Fibroblast of lung (primary cell): ENCODE measurements around the gene GRIN2A. TPM values are rescaled to one million over a fixed set of nuclear protein-coding genes. Genes with fewer than 3 reads are reported as not detected.

Experiments used
- DNase-seq, 2 donors: peaks; one replicate each; pipeline versions ENCODE4 v3.0.0 to v3.0.0-alpha.2; 2010; ENCODE audit warnings: low read depth in 2 of 2
- H2AFZ ChIP-seq: 2 replicates; pipeline ENCODE4 v1.5.1; 2012; ENCODE audit warnings: low read length, control low read depth, inconsistent platforms
- H3K27ac ChIP-seq: 2 replicates; pipeline ENCODE4 v1.5.1; 2011; ENCODE audit warnings: low read length, control low read depth; ENCODE audit not compliant: insufficient read depth
- H3K27me3 ChIP-seq: 2 replicates; pipeline ENCODE4 v1.5.1; 2011; ENCODE audit warnings: mild to moderate bottlenecking, low read length; ENCODE audit not compliant: control insufficient read depth, insufficient read depth
- H3K36me3 ChIP-seq: 2 replicates; pipeline ENCODE4 v1.5.1; 2011; ENCODE audit warnings: low read length; ENCODE audit not compliant: control insufficient read depth, insufficient read depth
- H3K4me1 ChIP-seq: 2 replicates; pipeline ENCODE4 v1.5.1; 2011; ENCODE audit warnings: low read length; ENCODE audit not compliant: control insufficient read depth, insufficient read depth; ENCODE audit errors: extremely low read depth
- H3K4me2 ChIP-seq: 2 replicates; pipeline ENCODE4 v1.5.1; 2011; ENCODE audit warnings: low read length, control low read depth; ENCODE audit not compliant: insufficient read depth; ENCODE audit errors: extremely low read depth
- H3K4me3 ChIP-seq, 4 experiments: fragments of 200-600 bp in 1 of 4; sonication (generic) in 1 of 4; replicated peaks in 1 of 4; 2 replicates each; pipeline ENCODE4 v1.5.1; 2011 to 2016; ENCODE audit warnings: low read length in 4 of 4, low read depth in 3 of 4, mild to moderate bottlenecking in 3 of 4, control low read depth in 2 of 4, inconsistent platforms in 1 of 4, mixed read lengths in 1 of 4; ENCODE audit not compliant: insufficient read depth in 1 of 4; ENCODE audit errors: control extremely low read depth in 1 of 4
- H3K79me2 ChIP-seq: 2 replicates; pipeline ENCODE4 v1.5.1; 2012; ENCODE audit warnings: mild to moderate bottlenecking, low read length, inconsistent platforms; ENCODE audit not compliant: control insufficient read depth, insufficient read depth
- H3K9ac ChIP-seq: 2 replicates; pipeline ENCODE4 v1.5.1; 2011; ENCODE audit warnings: mild to moderate bottlenecking, low read length, control low read depth; ENCODE audit not compliant: insufficient read depth
- H3K9me3 ChIP-seq: 2 replicates; pipeline ENCODE4 v1.5.1; 2012; ENCODE audit warnings: low read depth, low read length; ENCODE audit not compliant: control insufficient read depth, insufficient read depth
- H4K20me1 ChIP-seq: 2 replicates; pipeline ENCODE4 v1.5.1; 2011; ENCODE audit warnings: low read length; ENCODE audit not compliant: control insufficient read depth, insufficient read depth; ENCODE audit errors: extremely low read depth
- EZH2 ChIP-seq: IDR thresholded peaks from 2 replicates; pipeline ENCODE4 v1.5.1; 2012; ENCODE audit warnings: low read length, control low read depth, mild to moderate bottlenecking; ENCODE audit errors: missing control alignments
- polyA plus RNA-seq, 2 donors: library from polyadenylated mRNA; depleted of rRNA in 1 of 2; stranded (reverse) in 1 of 2; unstranded in 1 of 2; fragments of >200 nt; gene quantifications; 2 replicates each; pipeline ENCODE4 v1.2.1, GENCODE V29; 2011 to 2012; ENCODE audit warnings: missing spikeins in 1 of 2
- total RNA-seq: library from RNA; depleted of rRNA; stranded (reverse); fragments of >200 nt; gene quantifications from 2 replicates; pipeline ENCODE4 v1.2.1, GENCODE V29; 2014
- TF ChIP-seq, protein P1 (sequence below), 2 donors: IDR thresholded peaks in 1 of 2; conservative IDR thresholded peaks in 1 of 2; 1 replicate in 1 of 2; 2 replicates in 1 of 2; pipeline ENCODE4 v1.5.1; 2011 to 2012; ENCODE audit warnings: low read length in 2 of 2, control low read depth in 1 of 2, inconsistent platforms in 1 of 2, low read depth in 1 of 2, mild to moderate bottlenecking in 1 of 2

The GRIN2A gene
- total and polyA plus RNA-seq, 2 donors (not counting 1 experiment from before 2014, with no cell fraction given), result 0.15 to 0.33 TPM

DNA sequence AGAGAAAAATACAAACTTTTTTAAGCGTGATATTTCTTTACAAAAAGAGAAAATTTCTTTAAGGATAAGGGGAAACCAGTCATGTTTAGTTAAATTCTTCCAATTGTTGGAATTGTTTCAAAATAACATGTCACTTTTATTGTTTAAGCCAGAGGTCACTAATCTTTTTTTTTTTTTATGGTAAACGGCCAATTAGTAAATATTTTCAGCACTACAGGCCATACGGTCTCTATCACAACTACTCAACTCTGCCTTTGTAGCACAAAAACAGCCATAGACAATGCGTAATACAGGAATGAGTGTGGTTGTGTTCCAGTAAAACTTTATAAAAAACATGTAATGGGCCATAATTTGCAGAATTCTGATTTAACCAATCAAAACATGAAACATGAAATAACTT, 401.4 kb downstream of the GRIN2A start:
- TF ChIP-seq, protein P1, sequence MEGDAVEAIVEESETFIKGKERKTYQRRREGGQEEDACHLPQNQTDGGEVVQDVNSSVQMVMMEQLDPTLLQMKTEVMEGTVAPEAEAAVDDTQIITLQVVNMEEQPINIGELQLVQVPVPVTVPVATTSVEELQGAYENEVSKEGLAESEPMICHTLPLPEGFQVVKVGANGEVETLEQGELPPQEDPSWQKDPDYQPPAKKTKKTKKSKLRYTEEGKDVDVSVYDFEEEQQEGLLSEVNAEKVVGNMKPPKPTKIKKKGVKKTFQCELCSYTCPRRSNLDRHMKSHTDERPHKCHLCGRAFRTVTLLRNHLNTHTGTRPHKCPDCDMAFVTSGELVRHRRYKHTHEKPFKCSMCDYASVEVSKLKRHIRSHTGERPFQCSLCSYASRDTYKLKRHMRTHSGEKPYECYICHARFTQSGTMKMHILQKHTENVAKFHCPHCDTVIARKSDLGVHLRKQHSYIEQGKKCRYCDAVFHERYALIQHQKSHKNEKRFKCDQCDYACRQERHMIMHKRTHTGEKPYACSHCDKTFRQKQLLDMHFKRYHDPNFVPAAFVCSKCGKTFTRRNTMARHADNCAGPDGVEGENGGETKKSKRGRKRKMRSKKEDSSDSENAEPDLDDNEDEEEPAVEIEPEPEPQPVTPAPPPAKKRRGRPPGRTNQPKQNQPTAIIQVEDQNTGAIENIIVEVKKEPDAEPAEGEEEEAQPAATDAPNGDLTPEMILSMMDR (conservative IDR thresholded peaks at IDR 0.05 in 1 of 2, IDR thresholded peaks at IDR 0.05 in 1 of 2; ENCODE audit: low read depth in 1 of 2, low read length in 2 of 2), result no peak
- no peak for DNase-seq

DNA sequence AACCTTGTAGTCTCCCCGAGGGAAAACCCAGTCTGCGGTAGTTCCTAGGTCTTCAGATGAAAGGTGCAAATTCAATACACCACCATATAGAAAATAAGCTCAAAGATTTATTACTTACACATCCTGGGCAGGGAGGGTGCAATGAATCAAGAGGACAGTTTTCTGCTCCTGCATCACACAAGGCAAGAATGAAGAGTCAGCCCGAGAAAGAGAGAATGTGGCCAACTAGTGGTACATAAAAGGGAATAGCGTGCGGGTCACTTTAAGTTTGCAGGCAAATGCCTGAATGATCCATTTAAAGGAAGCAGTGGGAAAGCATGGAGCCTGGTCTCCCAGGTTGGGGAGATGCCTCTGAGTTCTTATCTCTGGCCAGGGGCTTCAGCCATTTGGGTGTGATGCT, 403.4 kb downstream of the GRIN2A start:
- Histone ChIP-seq H3K27ac (no peak overlapping the region), H3K4me2 (no peak overlapping the region), H3K9ac (no peak overlapping the region), H3K79me2 (no peaks in the 10 kb centered on the region), H4K20me1 (no peaks in the 10 kb centered on the region), H3K4me3 (no peak overlapping the region), H3K9me3 (no peaks in the 10 kb centered on the region), H3K4me1 (no peaks in the 10 kb centered on the region), H3K36me3 (no peaks in the 10 kb centered on the region), H3K27me3 (no peaks in the 10 kb centered on the region), H2AFZ (no peak overlapping the region)
- no peak for DNase-seq
- TF ChIP-seq EZH2, result no peak
- TF ChIP-seq, protein P1 (conservative IDR thresholded peaks at IDR 0.05 in 1 of 2, IDR thresholded peaks at IDR 0.05 in 1 of 2; ENCODE audit: low read depth in 1 of 2, low read length in 2 of 2), result no peak

More for the DNA sequence above, 401.4 kb downstream of the GRIN2A start:
- Histone ChIP-seq H3K4me2 (no peak overlapping the region), H3K27ac (no peak overlapping the region), H3K36me3 (no peaks in the 10 kb centered on the region), H4K20me1 (no peaks in the 10 kb centered on the region), H3K4me3 (no peak overlapping the region), H3K27me3 (no peaks in the 10 kb centered on the region), H3K79me2 (no peaks in the 10 kb centered on the region), H2AFZ (no peak overlapping the region), H3K4me1 (no peaks in the 10 kb centered on the region), H3K9ac (no peak overlapping the region), H3K9me3 (no peaks in the 10 kb centered on the region)

DNA sequence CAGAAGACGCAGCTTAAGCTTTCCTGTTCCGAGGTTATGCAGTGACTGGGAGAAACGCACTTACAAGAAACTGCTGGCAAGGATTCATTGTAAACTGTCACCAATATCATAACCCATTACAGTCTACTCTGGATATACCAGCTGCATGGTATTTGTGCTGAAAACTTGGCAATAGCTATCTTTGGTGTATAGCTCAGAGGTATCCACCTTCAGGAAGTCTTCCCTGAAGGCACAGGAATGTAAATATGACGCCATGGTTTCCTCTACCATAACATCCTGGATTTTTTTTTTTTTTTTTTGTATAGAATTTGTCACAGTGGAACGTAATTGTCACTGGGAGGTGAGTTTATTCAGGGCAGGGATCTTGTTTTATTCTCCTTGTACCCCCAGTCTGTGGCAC, 406.2 kb downstream of the GRIN2A start:
- Histone ChIP-seq H3K9ac (no peak overlapping the region), H4K20me1 (no peaks in the 10 kb centered on the region), H3K27me3 (no peaks in the 10 kb centered on the region), H3K27ac (no peak overlapping the region), H3K9me3 (no peaks in the 10 kb centered on the region), H3K4me3 (no peak overlapping the region), H3K4me1 (no peaks in the 10 kb centered on the region), H3K79me2 (no peaks in the 10 kb centered on the region), H3K4me2 (no peak overlapping the region), H3K36me3 (no peaks in the 10 kb centered on the region), H2AFZ (no peak overlapping the region)
- DNase-seq, result no peak
- TF ChIP-seq, protein P1 (conservative IDR thresholded peaks at IDR 0.05 in 1 of 2, IDR thresholded peaks at IDR 0.05 in 1 of 2; ENCODE audit: low read depth in 1 of 2, low read length in 2 of 2), result no peak
- TF ChIP-seq EZH2, result no peak
